ENCODE results near the gene MACF1. TPM values are rescaled to one million over a fixed set of nuclear protein-coding genes. Genes with fewer than 3 reads are reported as not detected.

The MACF1 gene
- total RNA-seq, 3 donors from 2014 or later: 279 to 350 (median 325) TPM

GRCh38 chr1:39174390-39175081 lies 30.0 kb upstream of the MACF1 start:
- Histone ChIP-seq H3K9me3 (no peaks in the 10 kb centered on the region), H3K4me1 (peaks cover 5 to 48% of the 10 kb centered on the region in 2 donors), H3K4me3 (no peak overlapping the region), H3K36me3 (no peaks in the 10 kb centered on the region), H3K27me3 (no peaks in the 10 kb centered on the region), H3K27ac (peak overlapping the region; percentile 87 to 89)
- TF ChIP-seq POLR2AphosphoS5 (IDR thresholded peaks at IDR 0.05) (no peak), CTCF (IDR thresholded peaks at IDR 0.05) (no peak), POLR2A (IDR thresholded peaks at IDR 0.05) (no peak)
- DNase-seq (ENCODE audit: low spot score in 2 of 2): no peak
- intact Hi-C loops (cut with DNase I; ENCODE audit: low total_unique reads): no loop called here

GRCh38 chr1:39177706-39178105 lies 26.8 kb upstream of the MACF1 start:
- H3K27me3 ChIP-seq: no peaks in the 10 kb centered on the region
- intact Hi-C loops (cut with DNase I; ENCODE audit: low total_unique reads): no loop called here
- peak overlapping the region; percentile 8 to 60 for H3K27ac ChIP-seq
- DNase-seq (ENCODE audit: low spot score in 2 of 2): no peak
- no peaks in the 10 kb centered on the region for H3K36me3 ChIP-seq
- peaks cover 5 to 37% of the 10 kb centered on the region in 2 donors for H3K4me1 ChIP-seq
- TF ChIP-seq CTCF (IDR thresholded peaks at IDR 0.05) (no peak), POLR2A (IDR thresholded peaks at IDR 0.05) (no peak), POLR2AphosphoS5 (IDR thresholded peaks at IDR 0.05) (no peak)
- H3K4me3 ChIP-seq: no peak overlapping the region
- no peaks in the 10 kb centered on the region for H3K9me3 ChIP-seq

GRCh38 chr1:39178541-39179431 lies 25.7 kb upstream of the MACF1 start:
- Histone ChIP-seq H3K36me3 (no peaks in the 10 kb centered on the region), H3K27me3 (no peaks in the 10 kb centered on the region), H3K4me3 (no peak overlapping the region), H3K27ac (peak overlapping the region; percentile 60), H3K4me1 (peaks cover 5 to 33% of the 10 kb centered on the region in 2 donors), H3K9me3 (no peaks in the 10 kb centered on the region)
- no peak for DNase-seq (ENCODE audit: low spot score in 2 of 2)
- TF ChIP-seq CTCF (IDR thresholded peaks at IDR 0.05): no peak
- TF ChIP-seq POLR2A (IDR thresholded peaks at IDR 0.05): no peak
- TF ChIP-seq POLR2AphosphoS5 (IDR thresholded peaks at IDR 0.05): no peak
- intact Hi-C loops (cut with DNase I; ENCODE audit: low total_unique reads): no loop called here

GRCh38 chr1:39181311-39181710 lies 23.2 kb upstream of the MACF1 start:
- DNase-seq (ENCODE audit: low spot score in 2 of 2): no peak
- H3K9me3 ChIP-seq: no peaks in the 10 kb centered on the region
- no peaks in the 10 kb centered on the region for H3K27me3 ChIP-seq
- H3K4me1 ChIP-seq: peaks cover 0 to 30% of the 10 kb centered on the region in 2 donors
- TF ChIP-seq CTCF (IDR thresholded peaks at IDR 0.05) (no peak), POLR2AphosphoS5 (IDR thresholded peaks at IDR 0.05) (no peak), POLR2A (IDR thresholded peaks at IDR 0.05) (no peak)
- no peak overlapping the region for H3K4me3 ChIP-seq
- intact Hi-C loops (cut with DNase I; ENCODE audit: low total_unique reads): no loop called here
- no peaks in the 10 kb centered on the region for H3K36me3 ChIP-seq
- no peak overlapping the region for H3K27ac ChIP-seq

- Histone ChIP-seq H3K9me3 (no peaks in the 10 kb centered on the region), H3K4me1 (peaks cover 0 to 24% of the 10 kb centered on the region in 2 donors), H3K27ac (peak overlapping the region; percentile 82 to 93), H3K36me3 (no peaks in the 10 kb centered on the region), H3K27me3 (no peaks in the 10 kb centered on the region), H3K4me3 (no peak overlapping the region)
- no peak for TF ChIP-seq POLR2A (IDR thresholded peaks at IDR 0.05)
- no peak for TF ChIP-seq POLR2AphosphoS5 (IDR thresholded peaks at IDR 0.05)
- no peak for TF ChIP-seq CTCF (IDR thresholded peaks at IDR 0.05)
- DNase-seq (ENCODE audit: low spot score in 2 of 2): no peak
- intact Hi-C loops (cut with DNase I; ENCODE audit: low total_unique reads): no loop called here
Observed at GRCh38 chr1:39182804-39183203, 21.7 kb upstream of the MACF1 start.

Measured in breast epithelium (tissue), 4 donors.